GM12801 (cell line): Measurements from ENCODE around the gene ATXN7L1.

Experiments used
- CTCF ChIP-seq: IDR thresholded peaks from one replicate; pipeline ENCODE4 v1.5.1; 2011; ENCODE audit warnings: control low read depth; ENCODE audit not compliant: insufficient read length; ENCODE audit errors: extremely low read depth

ATXN7L1 gene

GRCh38 chr7:105661625-105662024 is 214.8 kb downstream of the ATXN7L1 start:
- no peak for TF ChIP-seq CTCF

- no peak for TF ChIP-seq CTCF
These were observed 219.4 kb downstream of the ATXN7L1 start for GRCh38 chr7:105656922-105657521.

DNA sequence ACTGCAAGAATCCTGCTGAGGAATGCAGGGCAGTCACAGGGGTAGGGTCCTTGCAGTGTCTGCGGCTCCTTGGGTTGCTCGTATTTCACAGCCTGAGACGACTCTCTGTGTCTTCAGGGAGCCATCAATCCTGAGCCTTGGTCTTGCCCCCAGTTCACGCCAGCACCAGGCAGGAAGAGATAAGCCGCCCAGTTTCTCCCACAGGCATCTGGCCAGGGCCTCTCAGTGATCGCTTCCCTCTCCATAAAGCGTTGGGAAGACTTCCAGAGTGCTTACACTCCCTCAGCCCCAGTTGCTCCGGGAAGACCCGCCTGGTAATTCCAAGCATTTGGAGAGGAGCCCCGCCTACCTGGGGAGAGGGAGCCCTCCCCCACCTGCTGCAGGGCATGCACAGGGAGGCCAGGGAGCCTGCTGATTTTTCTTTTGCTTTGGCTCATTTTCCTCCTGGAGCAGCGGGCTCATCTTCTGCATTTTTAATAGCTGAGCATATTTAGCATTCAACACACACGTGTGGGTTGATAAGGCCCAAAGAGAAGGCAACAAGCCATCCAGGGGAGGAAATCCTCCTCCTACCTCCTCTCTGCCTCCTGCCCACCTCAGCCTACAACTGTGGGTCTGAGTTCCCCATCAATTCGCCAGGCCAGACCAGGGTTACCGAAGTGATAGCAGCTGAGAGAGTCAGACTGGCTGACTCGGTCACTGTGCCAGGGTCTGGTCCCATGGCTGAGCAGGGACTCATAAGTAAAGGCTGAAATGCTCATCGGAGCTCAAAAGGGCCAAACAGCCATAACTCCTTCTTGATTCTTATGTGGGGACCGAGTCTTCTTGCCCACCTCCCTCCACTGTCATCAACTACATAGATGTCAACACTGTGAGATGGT is 220.7 kb downstream of the ATXN7L1 start:
- TF ChIP-seq CTCF = no peak

DNA sequence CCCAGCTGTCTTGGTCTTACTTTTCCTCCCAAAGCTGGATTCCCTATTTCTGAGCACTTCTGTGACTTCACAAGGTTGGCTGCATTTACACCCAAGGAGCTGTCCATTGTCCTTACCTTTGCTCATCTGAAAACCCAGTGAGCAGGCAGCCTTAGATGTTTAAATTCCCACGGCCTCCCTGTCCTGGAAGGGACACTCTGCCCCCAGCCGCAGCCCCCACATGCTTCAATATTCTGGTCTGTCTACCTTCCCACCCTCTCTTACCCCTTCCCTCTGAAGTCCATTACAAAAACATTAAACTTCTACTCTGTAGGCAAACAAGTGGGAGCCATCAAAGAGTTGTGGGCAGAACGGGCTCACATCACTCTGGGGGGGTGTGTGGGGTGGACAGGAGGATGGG is 221.3 kb downstream of the ATXN7L1 start:
- TF ChIP-seq CTCF = no peak

DNA sequence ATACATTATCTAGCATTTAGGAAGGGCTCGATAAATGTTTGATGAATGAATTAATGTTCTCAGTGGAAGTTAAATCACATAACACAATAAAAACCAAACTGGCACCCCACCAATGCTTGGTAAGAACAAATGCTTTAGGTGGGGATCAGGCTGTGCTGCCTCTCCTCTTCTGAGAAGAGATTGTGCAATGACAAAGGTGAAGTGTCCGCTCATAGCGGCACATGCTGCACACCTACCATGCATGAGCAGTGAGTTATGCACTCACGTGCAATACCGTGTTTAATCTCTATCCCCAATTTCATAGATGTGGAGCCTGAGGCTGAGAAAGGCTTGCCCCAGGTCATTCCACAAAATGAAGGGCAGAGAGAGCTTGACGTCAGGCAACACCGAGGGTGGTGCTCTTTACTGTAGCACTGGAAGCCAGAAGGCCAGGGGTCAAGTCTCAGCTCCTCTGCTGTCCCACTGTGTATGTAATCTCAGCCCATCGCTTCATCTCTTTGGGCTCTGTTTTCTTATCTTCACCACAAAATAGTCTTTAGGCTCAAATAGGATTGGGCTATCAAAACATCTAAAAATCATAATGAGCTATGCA is 222.2 kb downstream of the ATXN7L1 start:
- TF ChIP-seq CTCF = no peak

- no peak for TF ChIP-seq CTCF
These were observed 222.9 kb downstream of the ATXN7L1 start for GRCh38 chr7:105653441-105654005.

DNA sequence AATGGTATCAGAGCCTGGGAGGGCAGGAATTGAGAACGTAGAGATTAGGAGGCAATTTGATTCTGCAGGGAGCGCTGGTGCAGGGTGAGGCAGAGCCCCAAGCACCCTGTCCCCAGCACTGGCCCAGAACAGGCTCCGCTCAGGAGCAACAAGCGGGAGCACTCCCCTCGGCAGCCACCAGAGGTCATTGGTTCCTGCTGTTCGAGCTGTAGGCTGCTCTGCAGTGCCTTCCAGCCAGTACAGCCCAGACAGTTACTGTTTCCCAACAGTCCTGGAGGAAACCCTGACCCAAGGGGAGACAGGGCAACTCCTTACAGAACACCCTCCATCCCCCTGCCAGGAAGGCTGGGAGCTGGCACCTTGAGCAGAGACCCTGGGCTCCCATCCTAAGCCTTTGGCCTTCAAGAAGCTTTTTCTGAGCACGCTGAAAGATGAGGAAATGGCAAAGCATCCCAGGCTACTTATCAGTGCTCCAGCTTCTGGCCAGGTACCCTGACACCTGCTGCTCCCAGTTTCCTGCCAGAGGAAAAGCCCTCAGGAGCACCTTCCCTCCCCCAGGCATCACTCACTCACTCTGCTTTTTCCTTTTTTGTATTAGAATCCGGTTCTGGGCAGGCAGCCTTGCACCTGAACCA is 223.9 kb downstream of the ATXN7L1 start:
- peak; percentile 33 for TF ChIP-seq CTCF
